Nucleus accumbens (tissue), 56 donors: ENCODE data around the gene B3GLCT.
A peak's percentile ranks its signal among the peaks of the same experiment; 100 is the strongest.

Experiments
- DNase-seq, 56 donors: peaks; one replicate each; lab custom pipeline; 2025; lab: John Stamatoyannopoulos, UW

Gene B3GLCT

DNA sequence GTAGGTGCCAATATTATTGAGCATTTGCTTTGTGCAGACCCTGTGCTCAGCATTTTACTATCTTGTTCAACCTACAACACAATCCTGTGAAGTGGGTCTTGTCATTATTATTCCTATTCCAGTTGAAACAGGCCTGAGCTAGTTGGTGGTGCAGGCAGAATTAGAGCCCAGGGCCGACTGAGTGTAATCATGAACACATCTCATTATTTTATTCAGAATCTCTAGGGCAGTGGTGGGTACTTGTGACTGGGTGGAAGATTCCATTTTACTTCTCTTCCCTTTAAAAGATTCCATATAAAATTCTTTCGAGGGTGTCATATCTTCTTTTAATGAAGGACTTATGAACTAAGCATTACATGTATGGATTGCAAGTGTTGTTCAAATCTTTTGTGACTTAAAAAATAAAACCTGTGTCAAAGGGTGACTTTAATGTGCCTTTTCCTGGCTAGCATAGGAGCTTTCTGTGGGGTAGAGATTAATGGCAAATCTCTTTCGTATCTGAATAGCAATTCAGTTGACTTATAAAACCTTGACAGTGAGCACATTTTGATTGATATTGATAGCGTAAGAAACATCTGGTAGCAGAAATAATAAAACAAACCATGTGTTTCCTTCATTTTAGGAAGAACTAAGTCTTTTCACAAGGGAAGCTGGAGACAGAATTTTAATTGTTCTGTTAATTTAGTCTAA is 20.3 kb downstream of the B3GLCT start:
- DNase-seq = no peak

DNA sequence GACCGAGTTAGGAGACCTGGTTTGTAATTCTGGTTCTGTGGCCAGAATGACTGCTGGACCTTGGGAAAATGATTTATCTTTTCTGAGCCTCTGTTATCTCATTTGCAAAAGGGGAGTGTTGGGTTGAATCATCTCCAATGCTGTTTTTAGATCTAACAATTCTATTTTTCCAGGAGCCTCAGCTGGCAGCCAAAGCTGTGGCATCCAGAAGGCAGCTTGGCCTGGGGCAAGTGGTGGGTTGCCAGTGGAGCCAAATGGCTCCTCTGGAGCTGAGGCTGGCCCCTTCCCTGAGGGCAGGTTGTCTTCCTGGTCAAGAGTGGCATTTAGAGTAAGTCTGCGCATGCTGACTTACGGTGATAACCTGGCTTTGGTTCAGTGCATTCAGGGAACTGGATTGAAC is 21.3 kb downstream of the B3GLCT start:
- DNase-seq = no peak

DNA sequence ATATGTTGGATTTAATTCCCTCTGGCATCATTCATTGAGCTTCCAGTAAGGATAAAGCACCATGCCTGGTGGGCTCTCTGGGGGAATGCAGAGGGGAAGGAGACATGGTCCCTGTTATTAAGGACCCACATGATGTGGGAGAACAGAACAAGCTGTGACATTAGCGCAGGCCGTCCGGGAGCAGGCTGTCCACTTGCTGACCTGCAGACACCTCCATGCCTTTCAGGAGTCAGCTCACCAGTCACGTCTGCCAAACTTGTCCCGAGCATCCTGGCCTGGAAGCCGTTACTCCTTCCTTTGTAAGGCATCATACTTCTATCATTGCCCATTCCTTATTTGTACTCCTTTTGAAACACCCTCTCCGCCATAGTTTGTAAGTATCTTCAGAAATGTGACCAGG is 23.4 kb downstream of the B3GLCT start:
- DNase-seq = no peak

DNA sequence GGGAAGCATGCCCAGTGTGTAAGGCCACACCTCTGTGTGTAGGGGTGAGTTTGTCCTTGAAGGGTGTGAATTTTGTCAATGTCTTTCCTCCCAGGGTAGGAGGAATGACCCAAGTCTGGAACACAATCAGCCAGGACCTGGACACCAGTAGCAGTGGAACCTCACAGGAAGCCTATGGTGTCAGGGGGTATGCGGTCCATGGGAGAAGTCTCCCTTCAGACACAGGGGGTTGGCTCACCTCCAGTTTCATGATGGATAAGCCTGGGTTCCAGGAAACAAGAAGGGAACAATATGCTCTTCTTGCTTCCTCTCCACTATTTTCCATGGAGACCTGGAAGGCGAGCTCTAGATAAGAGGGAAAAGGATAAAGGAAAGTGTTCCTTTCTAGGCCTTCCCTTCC is 23.9 kb downstream of the B3GLCT start:
- no peak for DNase-seq

DNA sequence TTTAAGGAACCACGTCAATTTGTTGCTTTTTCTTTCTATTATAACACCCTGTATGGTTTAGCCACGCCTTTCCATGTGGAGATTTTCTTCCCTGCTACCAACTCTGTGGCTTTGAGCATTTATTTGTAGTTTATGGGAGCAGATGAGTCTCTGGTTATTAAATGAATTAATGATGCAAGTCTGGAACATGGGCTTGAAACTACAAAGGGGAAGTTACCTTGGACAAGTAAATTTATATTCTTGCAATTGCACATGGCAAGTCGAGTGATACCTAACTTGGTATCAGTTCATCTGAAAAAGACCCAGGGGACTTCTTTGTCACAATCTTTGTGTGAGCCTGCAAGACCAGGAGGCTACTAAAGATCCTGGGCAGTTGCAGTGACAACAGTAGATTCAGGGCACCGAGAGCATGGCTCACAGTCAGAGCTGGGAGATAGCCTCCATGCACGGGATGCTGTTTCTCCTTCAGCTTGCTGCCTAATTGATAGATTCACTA is 24.4 kb downstream of the B3GLCT start:
- no peak for DNase-seq

DNA sequence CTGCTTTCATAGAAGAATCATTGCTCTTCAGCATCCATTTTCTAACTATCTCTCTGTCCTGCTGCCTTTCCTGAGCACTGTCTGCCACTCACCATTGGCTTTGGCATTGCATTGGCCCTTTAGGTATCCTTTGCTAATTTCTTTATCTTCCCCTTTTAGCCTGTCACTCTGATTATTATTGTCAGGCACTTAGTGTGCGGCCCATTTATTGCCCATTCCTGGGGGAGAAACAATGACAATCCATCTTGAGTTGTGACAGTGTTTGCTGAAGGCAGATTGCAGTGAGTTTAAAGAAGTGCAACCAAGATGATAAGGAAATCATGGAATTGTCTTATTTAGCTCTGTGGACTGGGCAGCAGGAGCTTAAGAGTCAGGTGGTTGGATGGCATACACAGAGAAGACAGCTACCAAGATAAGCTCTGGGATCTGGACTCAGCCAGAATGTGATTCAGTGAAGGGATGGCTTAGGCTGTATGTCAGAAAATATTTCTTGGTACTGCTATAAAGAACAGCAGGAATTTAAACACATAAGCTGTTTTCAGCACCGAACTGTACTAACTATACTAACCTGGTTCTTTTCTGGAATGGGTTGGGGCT is 25.3 kb downstream of the B3GLCT start:
- DNase-seq = no peak

DNA sequence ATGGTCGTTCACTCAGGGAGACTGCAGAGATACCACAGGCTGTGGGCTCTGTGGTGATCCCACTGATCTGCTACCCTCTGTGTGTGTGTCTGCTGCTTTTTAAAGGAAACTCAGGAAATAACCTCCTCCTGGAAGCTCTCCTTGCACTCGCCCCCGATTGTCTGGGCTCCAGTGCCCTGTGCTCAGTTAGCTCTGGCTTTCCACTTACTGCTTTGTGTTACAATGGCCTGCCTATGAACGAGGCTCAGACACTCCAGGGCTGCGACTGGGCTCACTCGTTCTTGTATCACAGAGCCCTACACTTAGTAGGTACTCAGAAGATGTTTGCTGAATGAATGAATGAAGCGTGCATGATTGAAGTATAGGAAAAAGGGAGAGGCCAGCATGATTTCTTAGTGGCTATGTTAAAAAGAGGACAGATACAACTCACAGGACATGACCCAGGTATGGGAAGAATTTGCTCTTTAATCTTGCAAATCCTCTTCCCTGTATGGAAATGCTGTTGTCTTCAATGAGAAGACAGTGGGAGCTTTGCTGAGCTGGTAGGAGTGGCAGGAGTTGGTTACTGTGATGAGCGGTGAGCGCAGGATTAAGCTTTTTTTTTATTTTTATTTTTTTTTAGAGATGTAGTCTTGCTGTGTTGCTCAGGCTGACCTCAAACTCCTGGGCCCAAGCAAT is 26.4 kb downstream of the B3GLCT start:
- DNase-seq = no peak

DNA sequence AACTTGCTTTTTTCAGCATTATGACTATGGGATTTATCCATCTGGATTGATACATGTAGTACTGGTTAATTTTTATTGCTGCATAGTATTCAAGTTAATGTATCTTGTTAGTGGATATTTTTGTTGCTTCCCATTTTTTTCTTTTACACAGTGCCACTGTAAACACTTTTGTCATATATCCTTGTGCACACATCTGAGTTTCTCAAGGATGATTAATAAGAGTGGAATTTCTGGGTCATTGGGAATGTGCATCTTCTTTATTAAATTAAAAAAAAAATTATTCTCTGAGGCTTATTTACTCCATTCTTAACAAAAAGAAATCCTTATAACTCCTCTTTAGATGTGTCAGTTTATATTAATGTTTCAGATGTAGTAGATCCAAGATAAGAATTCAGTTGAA is 27.3 kb downstream of the B3GLCT start:
- no peak for DNase-seq

DNA sequence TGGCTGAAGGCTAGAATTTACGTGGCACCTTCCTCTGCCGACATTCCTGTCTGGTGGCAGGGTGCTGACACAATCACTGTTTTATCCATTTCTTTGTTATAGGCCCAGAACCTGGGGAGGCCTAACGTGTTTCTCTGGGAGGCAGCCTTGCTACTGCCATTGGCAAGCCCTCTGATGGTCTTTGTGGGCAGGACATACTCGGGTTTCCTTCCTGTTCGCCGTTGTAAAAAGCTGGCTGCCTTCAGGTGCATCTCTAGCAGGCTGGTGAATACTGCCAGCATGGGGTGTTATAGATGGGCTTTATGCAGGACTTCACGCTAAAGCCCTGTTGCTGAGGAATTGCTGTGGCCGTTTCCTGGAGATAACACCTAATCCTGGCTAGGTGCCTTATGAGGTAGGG is 28.1 kb downstream of the B3GLCT start:
- no peak for DNase-seq

DNA sequence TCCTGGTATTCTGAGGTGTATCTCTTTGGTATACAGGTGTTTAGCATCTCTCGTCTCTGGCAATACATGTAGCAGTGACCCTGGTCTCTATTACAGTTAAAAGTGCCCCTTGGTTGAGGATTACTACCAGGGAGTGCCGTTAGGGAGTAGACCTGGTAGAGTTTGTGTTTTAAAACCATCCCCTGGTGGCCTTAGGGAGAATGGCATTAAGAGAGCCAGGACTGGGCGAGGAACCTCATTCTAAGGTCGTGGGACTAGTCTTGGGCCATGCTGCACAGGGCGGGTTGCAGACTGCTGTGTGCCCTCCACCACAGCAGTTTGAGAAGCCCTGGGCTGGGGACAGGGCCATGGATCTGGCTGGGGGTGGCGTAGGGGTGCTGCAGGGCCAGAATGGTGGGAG is 35.0 kb downstream of the B3GLCT start:
- DNase-seq = no peak

DNA sequence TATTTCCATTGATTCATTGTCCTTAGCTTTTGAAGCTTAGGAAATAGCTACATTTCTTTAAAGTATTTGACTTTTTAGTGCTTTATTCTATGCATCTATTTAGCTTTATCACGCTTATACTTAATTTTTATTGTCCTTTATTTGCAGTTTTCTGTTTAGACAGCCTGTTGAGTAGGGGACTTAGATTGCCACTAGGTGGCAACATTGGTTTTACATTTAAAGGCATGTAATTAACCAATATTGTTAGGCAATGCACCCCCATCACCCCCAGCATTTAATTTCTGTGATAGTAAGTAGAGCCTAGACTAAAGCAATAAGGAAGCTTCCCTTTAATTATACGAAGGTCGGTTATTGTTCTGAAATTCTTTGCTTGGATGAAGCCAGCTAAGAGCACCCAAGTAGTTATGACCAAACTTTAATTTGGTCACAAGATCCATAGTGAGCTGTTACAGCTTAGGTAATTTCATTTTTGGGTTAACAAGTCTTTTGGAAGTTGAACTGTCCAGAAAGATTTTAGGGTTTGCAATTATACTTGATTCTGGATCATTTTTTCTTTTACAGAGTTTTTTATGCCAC is 36.5 kb downstream of the B3GLCT start:
- DNase-seq = peak in 2 of 56 donors; percentile 11 to 37

DNA sequence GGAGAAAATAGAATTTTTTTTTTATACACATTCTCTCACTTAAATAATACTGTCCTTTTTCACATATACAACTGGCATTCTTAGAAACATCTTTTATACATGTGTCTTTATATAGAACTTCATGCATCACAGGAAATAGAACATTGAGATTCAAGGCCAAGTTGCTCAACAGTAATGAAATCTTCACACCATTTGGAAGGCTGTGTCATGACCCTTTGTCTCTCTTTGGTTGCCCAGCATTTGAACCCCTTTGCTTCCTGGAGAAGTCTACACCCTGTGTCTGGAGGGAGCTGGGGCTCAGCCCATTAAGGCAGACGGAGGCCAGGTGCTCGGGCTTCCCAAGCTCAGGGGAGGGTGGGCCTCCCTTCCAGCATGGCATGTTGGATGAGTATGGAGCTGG is 41.1 kb downstream of the B3GLCT start:
- no peak for DNase-seq

DNA sequence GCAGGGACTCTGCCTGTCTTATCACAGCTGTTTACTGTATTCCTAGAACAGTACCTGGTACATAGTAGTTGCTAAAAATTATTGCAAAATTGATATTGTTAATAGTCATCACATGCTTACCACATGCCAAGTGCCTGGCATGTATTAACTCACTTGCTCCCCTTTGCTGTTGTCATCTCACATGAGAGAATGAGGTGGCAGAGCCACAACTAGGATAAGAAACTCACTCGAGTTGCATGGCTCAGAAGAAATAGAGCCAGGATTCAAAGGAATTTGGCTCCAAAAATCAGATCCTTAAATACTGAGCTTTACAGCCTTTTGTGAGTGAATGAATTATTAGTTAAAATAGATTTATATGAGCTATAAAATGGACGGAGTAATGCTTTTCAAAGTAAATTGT is 42.6 kb downstream of the B3GLCT start:
- DNase-seq = no peak

DNA sequence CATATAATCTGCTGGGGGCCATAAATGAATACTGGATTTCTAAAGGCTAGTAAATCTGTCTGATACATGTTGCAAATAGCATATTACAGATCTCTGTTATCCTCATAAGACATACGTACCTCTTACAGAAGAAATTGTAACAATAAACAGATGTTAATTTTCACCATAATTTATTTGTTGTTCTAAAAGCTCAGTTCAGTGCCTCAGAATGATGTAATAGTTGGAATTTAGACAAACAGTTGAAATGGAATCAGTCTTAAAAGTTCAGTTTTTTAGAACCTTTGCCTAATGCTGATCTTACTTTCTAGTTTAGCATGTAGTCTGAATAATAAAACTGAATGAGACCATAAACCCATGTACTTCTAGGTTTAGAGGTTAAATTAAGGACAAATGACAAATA is 43.1 kb downstream of the B3GLCT start:
- DNase-seq = no peak

DNA sequence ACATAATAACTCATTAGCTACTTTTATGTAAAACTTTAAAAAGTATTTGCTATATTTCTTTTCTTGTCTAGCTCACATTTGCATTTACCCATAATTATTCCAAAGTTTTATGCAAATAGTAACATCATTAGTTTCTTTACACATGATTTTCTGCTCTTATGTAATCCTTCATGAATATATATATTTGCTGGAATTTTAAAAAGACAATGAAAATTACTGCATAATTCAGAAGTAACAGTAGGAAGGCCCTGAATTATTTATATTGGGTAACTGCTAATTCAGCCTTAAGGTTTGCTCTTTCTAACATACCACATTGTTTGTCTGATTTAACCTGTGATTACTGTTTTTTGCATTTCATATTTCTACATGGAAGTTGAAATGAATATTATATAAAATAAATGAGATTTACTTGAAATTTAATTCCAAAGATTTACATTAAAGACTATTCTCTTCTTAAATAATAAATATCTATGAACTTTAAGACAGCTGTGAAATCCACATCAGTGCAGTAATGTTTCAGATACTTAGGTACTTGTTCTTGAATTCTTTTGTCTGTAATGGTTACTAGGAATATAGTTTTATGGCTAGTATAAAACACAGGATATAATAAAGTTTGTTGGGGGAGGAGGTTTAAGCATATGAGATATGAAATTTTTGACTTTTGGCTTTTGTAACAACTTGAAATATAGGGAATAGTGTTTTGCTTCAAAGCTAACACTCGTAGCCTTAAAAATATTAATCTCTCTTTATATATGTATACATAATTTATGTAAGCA is 46.0 kb downstream of the B3GLCT start:
- no peak for DNase-seq

DNA sequence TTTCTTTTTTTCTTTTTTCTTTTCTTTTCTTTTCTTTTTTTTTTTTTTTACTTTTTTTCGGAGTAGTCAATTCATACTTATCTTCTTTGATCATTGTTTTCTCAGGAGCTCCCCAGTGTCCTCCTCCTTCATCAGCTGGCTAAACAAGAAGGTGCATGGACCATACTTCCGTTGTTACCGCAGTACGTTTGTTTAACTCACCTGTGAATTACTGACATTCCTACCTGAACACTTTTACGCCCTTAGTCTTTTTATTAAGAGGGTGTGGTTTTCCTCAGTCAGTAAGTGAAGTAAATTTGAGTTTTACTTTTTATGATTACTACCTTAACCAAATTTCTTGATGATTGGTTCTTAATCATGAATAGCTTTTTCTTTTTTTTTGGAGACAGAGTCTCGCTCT is 47.1 kb downstream of the B3GLCT start:
- no peak for DNase-seq

DNA sequence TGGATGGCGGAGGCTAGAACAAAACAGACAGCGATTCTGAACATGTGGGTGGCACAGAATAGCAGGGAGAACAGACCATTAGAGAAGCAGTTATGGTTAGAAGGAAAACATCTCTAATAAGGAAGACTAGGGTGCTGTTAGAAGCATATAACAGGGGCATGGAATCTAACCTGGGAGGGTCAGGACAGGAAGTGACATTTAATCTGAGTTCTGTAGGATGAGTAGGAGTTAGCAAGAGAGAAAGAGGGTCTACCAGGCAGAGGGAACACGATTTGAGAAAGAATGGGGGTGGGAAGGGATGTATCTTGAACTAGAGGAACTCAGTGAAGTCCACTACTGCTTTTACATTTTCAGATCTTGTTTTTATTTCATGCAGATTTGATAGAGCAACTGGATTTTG is 48.6 kb downstream of the B3GLCT start:
- no peak for DNase-seq

DNA sequence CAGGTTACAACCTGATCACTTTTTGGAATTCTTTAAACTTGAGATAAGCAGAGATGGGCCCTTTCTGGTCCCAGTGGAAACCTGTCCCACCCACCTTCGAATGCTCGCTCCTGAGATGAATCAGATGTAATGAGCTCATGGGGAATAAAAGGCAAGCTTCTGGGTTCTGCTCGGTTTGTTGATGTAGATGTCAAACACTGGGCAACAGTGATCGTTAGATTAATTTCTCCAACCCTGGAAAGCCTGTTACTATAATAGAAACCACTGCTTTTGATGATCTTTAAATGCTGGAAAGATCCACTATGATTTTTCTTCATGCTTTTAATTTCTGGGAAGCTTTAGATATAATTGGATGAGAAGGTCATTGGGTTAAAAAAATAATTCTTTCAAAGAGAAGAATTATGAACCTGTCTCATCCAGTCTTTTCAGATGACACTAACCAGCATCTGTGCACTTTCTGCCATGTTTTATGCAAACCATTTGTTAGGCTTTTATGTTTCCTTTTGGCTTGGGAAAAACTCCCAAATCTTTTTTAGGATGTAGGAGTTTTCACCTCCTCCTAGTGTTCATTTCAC is 49.3 kb downstream of the B3GLCT start:
- peak in 2 of 56 donors; percentile 5 to 6 for DNase-seq

DNA sequence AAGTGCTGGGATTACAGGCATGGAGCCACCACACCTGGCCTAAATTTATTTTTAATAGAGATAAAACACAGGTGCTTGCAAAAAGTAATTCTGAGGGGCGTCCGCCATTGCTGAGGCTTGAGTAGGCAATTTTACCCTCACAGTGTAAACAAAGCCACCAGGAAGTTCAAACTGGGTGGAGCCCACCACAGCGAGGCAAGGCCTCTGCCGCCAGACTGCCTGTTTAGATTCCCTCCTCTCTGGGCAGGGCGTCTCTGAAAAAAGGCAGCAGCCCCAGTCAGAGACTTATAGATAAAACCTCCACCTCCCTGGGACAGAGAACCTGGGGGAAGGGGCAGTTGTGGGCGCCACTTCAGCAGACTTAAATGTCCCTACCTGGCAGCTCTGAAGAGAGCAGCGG is 50.7 kb downstream of the B3GLCT start:
- DNase-seq = no peak

DNA sequence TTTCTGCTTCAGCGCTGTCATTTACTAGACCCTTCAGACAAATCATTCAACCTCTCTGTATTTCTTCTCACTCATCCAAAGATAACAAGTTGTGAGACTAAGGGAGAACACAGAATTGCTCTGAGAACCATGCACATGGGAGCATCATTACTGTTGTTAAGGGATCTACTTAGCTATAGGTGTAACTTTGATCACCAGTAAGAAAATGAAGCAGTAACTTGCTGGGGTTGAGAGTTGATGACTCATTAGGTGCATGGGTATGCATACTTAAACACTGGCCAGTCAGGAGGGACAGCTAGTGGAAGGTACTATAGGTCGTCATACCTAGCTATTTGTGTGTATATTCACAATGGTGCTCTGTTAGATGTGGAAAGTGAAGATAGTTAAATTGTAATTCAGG is 61.5 kb downstream of the B3GLCT start:
- DNase-seq = no peak

DNA sequence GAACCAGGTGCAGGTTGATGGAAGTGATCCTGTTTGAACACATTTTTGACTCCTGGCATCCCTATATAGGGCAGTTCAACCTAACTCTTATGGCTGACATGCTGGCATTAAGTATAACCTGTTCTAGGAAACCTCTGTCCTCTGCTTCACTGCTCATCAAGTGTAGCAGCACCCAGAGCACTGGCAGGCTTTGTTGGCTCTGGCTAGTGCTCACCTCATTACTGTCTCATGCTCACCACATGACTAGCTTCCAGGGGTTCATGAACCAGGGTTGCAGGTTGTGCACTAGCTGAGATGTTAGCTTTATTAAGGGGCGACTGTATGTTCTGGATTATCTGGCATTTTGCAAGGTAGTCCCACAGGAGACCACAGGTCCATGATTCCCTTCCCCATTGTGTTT is 63.6 kb downstream of the B3GLCT start:
- DNase-seq = no peak
